ENCODE results near the gene LSM10.

Gene LSM10

GRCh38 chr1:36346741-36347370, 50.9 kb downstream of the LSM10 start:
- no peak for DNase-seq
- no peaks in the 10 kb centered on the region for H3K27me3 Mint-ChIP-seq
- H3K4me3 Mint-ChIP-seq, result no peak overlapping the region
- H3K27ac Mint-ChIP-seq, result peak overlapping the region; percentile 2
- no peaks in the 10 kb centered on the region for H3K9me3 Mint-ChIP-seq
- H3K4me1 Mint-ChIP-seq, result peaks cover 19% of the 10 kb centered on the region
- peaks cover 34% of the 10 kb centered on the region for H3K36me3 Mint-ChIP-seq
- CTCF ChIA-PET, result interaction anchor here (2.0 kb wide), 1 partner anchor 73 kb away, joined by 8 read pairs; no protein-coding TSS in a partner anchor

DNA sequence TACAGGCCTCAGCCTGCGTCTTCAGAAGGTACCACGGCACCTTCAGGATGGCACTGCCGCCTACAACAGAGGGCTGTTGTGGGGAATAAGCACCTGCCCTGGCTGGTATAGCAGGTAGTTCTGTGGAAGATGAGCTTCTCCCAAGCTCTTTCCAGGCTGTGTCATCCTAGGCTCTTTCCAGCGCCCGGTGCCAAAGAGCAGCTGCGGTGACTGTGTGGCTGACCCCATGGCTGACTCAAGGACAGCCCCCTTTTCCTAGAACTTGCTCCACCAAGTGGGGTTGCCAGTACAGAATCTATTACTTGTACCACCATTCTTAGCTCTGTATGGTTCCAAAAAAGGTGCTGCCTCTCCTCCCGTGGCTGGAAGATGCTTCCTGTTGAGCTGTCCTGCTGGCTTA, 52.4 kb downstream of the LSM10 start:
- Mint-ChIP-seq H3K27me3 (no peaks in the 10 kb centered on the region), H3K9me3 (no peaks in the 10 kb centered on the region), H3K36me3 (peaks cover 38% of the 10 kb centered on the region), H3K4me1 (peaks cover 6% of the 10 kb centered on the region), H3K27ac (no peak overlapping the region), H3K4me3 (no peak overlapping the region)
- CTCF ChIA-PET, result interaction anchor here (0.9 to 5.5 kb wide), 5 partner anchors 23 to 78 kb away, joined by 3 to 83 read pairs (median 6); no protein-coding TSS in a partner anchor
- DNase-seq, result no peak

DNA sequence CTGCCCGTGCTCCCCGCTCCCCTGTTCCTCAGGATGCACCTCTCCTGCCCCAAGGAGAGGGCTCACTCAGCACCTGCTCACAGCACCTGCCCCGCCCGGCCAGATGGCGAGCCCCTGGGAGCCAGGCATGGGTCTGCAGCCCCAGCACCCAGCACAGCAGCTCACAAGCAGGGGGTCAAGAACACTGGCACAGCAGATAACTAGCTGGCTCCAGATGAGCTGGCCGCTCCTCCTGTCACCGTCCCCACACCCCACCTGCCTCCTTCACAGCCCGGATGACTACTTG, 53.4 kb downstream of the LSM10 start:
- Mint-ChIP-seq H3K4me3 (no peak overlapping the region), H3K36me3 (peaks cover 41% of the 10 kb centered on the region), H3K27ac (peak overlapping the region; percentile 33), H3K9me3 (no peaks in the 10 kb centered on the region), H3K4me1 (peaks cover 5% of the 10 kb centered on the region), H3K27me3 (no peaks in the 10 kb centered on the region)
- CTCF ChIA-PET, result interaction anchor here (5.5 kb wide), 1 partner anchor 24 kb away, joined by 83 read pairs; no protein-coding TSS in a partner anchor
- no peak for DNase-seq

DNA sequence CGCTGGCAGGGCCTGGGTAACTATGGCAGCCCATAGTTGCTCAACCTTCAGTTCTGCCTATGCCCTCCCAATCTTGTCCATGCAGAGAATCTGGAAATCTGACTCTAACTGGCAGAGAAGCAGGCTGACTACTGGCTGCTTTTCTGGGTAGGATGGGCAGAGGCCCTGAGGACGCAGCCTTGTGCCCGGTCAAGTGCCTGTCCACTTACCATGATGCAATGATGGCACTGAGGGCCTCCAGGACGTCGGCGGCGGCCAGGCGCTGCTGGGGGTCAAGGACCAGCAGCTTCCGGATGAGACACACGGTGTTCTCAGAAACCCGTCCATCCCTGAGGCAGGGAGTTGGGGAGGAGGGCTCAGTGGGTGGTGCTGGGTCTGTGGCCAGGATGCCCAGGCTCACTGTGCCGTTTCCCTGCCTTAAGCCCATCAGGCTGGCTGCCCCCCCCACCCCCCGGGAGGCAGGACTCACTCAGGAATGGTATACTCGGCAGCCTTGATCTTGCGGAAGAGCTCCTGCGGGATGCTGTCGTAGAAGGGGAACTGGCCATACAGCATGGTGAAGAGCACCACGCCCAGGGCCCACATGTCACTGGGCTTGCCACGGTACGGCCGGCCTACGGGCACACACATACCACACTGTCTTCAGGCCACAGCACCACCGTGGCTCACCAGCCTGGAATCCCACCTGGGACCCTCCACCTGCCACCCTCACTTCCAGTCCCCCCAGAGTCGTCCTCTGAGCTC, 53.9 kb downstream of the LSM10 start:
- peaks cover 10% of the 10 kb centered on the region for H3K4me1 Mint-ChIP-seq
- CTCF ChIA-PET, result interaction anchor here (0.5 to 5.5 kb wide), 9 partner anchors 9 to 110 kb away, joined by 4 to 83 read pairs (median 10); partner anchors contain the start of gene LSM10
- H3K36me3 Mint-ChIP-seq, result peaks cover 44% of the 10 kb centered on the region
- no peak for DNase-seq
- H3K27me3 Mint-ChIP-seq, result no peaks in the 10 kb centered on the region
- H3K4me3 Mint-ChIP-seq, result no peak overlapping the region
- H3K9me3 Mint-ChIP-seq, result no peaks in the 10 kb centered on the region
- H3K27ac Mint-ChIP-seq, result peak overlapping the region; percentile 33

Measured in activated naive CD4-positive, alpha-beta T cell treated with anti-CD3 and anti-CD28 coated beads, Interleukin-2, amount 10 ng/mL, durations not matched to agents 7 days and 5 days (primary cell).